ENCODE results near the gene HNF4A.

HNF4A gene

GRCh38 chr20:44479643-44480042 is 124.1 kb downstream of the HNF4A start:
- no peak overlapping the region for H3K4me3 ChIP-seq (ENCODE audit: low read length)
- peaks cover 30% of the 10 kb centered on the region for H3K36me3 ChIP-seq (ENCODE audit: insufficient read depth, low read depth, low read length)
- peaks cover 4% of the 10 kb centered on the region; the same call in 1 of the 2 replicates for H3K4me1 ChIP-seq (ENCODE audit: insufficient read depth, low read length)
- no peaks in the 10 kb centered on the region for H3K9me3 ChIP-seq (ENCODE audit: insufficient read depth, low read depth, low read length)
- H3K27ac ChIP-seq (ENCODE audit: low read length): no peak overlapping the region
- no peaks in the 10 kb centered on the region for H3K27me3 ChIP-seq (ENCODE audit: insufficient read depth, low read length)
- H3K9ac ChIP-seq (ENCODE audit: low read depth, low read length): no peak overlapping the region

DNA sequence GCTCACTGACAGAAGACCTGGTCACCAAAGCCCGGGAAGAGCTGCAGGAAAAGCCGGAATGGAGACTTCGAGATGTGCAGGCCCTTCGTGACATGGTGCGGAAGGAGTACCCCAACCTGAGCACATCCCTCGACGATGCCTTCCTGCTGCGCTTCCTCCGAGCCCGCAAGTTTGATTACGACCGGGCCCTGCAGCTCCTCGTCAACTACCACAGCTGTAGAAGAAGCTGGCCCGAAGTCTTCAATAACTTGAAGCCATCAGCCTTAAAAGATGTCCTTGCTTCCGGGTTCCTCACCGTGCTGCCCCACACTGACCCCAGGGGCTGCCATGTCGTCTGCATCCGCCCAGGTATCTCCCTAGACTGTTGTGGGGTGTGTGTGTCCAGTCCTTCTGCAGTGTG is 124.6 kb downstream of the HNF4A start:
- Histone ChIP-seq H3K4me1 (ENCODE audit: insufficient read depth, low read length) (peaks cover 4% of the 10 kb centered on the region; the same call in 1 of the 2 replicates), H3K36me3 (ENCODE audit: insufficient read depth, low read depth, low read length) (peaks cover 32% of the 10 kb centered on the region), H3K27ac (ENCODE audit: low read length) (no peak overlapping the region), H3K9ac (ENCODE audit: low read depth, low read length) (no peak overlapping the region), H3K27me3 (ENCODE audit: insufficient read depth, low read length) (no peaks in the 10 kb centered on the region), H3K4me3 (ENCODE audit: low read length) (no peak overlapping the region), H3K9me3 (ENCODE audit: insufficient read depth, low read depth, low read length) (no peaks in the 10 kb centered on the region)

GRCh38 chr20:44481719-44482416 is 126.4 kb downstream of the HNF4A start:
- no peak overlapping the region for H3K4me3 ChIP-seq (ENCODE audit: low read length)
- H3K9ac ChIP-seq (ENCODE audit: low read depth, low read length): no peak overlapping the region
- H3K9me3 ChIP-seq (ENCODE audit: insufficient read depth, low read depth, low read length): no peaks in the 10 kb centered on the region
- no peaks in the 10 kb centered on the region for H3K27me3 ChIP-seq (ENCODE audit: insufficient read depth, low read length)
- H3K36me3 ChIP-seq (ENCODE audit: insufficient read depth, low read depth, low read length): peaks cover 48% of the 10 kb centered on the region
- H3K4me1 ChIP-seq (ENCODE audit: insufficient read depth, low read length): no peaks in the 10 kb centered on the region
- H3K27ac ChIP-seq (ENCODE audit: low read length): no peak overlapping the region

- Histone ChIP-seq H3K36me3 (ENCODE audit: insufficient read depth, low read depth, low read length) (peaks cover 54% of the 10 kb centered on the region), H3K9me3 (ENCODE audit: insufficient read depth, low read depth, low read length) (no peaks in the 10 kb centered on the region), H3K27me3 (ENCODE audit: insufficient read depth, low read length) (no peaks in the 10 kb centered on the region), H3K9ac (ENCODE audit: low read depth, low read length) (no peak overlapping the region), H3K4me3 (ENCODE audit: low read length) (no peak overlapping the region), H3K27ac (ENCODE audit: low read length) (no peak overlapping the region), H3K4me1 (ENCODE audit: insufficient read depth, low read length) (no peaks in the 10 kb centered on the region)
Observed at GRCh38 chr20:44483112-44483511, 127.6 kb downstream of the HNF4A start.

Measured in iPS-20b (cell line).